Fibroblast of lung (primary cell): ENCODE measurements around the gene AP1S1. TPM values are rescaled to one million over a fixed set of nuclear protein-coding genes. Genes with fewer than 3 reads are reported as not detected.
A peak's percentile ranks its signal among the peaks of the same experiment; 100 is the strongest.

ENCODE experiments used
- DNase-seq, 2 donors: peaks; one replicate each; pipeline versions ENCODE4 v3.0.0 to v3.0.0-alpha.2; 2010; ENCODE audit warnings: low read depth in 2 of 2
- H2AFZ ChIP-seq: 2 replicates; pipeline ENCODE4 v1.5.1; 2012; ENCODE audit warnings: low read length, control low read depth, inconsistent platforms
- H3K27ac ChIP-seq: 2 replicates; pipeline ENCODE4 v1.5.1; 2011; ENCODE audit warnings: low read length, control low read depth; ENCODE audit not compliant: insufficient read depth
- H3K27me3 ChIP-seq: 2 replicates; pipeline ENCODE4 v1.5.1; 2011; ENCODE audit warnings: mild to moderate bottlenecking, low read length; ENCODE audit not compliant: control insufficient read depth, insufficient read depth
- H3K36me3 ChIP-seq: 2 replicates; pipeline ENCODE4 v1.5.1; 2011; ENCODE audit warnings: low read length; ENCODE audit not compliant: control insufficient read depth, insufficient read depth
- H3K4me1 ChIP-seq: 2 replicates; pipeline ENCODE4 v1.5.1; 2011; ENCODE audit warnings: low read length; ENCODE audit not compliant: control insufficient read depth, insufficient read depth; ENCODE audit errors: extremely low read depth
- H3K4me2 ChIP-seq: 2 replicates; pipeline ENCODE4 v1.5.1; 2011; ENCODE audit warnings: low read length, control low read depth; ENCODE audit not compliant: insufficient read depth; ENCODE audit errors: extremely low read depth
- H3K4me3 ChIP-seq, 4 experiments: fragments of 200-600 bp in 1 of 4; sonication (generic) in 1 of 4; replicated peaks in 1 of 4; 2 replicates each; pipeline ENCODE4 v1.5.1; 2011 to 2016; ENCODE audit warnings: low read length in 4 of 4, low read depth in 3 of 4, mild to moderate bottlenecking in 3 of 4, control low read depth in 2 of 4, inconsistent platforms in 1 of 4, mixed read lengths in 1 of 4; ENCODE audit not compliant: insufficient read depth in 1 of 4; ENCODE audit errors: control extremely low read depth in 1 of 4
- H3K79me2 ChIP-seq: 2 replicates; pipeline ENCODE4 v1.5.1; 2012; ENCODE audit warnings: mild to moderate bottlenecking, low read length, inconsistent platforms; ENCODE audit not compliant: control insufficient read depth, insufficient read depth
- H3K9ac ChIP-seq: 2 replicates; pipeline ENCODE4 v1.5.1; 2011; ENCODE audit warnings: mild to moderate bottlenecking, low read length, control low read depth; ENCODE audit not compliant: insufficient read depth
- H3K9me3 ChIP-seq: 2 replicates; pipeline ENCODE4 v1.5.1; 2012; ENCODE audit warnings: low read depth, low read length; ENCODE audit not compliant: control insufficient read depth, insufficient read depth
- H4K20me1 ChIP-seq: 2 replicates; pipeline ENCODE4 v1.5.1; 2011; ENCODE audit warnings: low read length; ENCODE audit not compliant: control insufficient read depth, insufficient read depth; ENCODE audit errors: extremely low read depth
- EZH2 ChIP-seq: IDR thresholded peaks from 2 replicates; pipeline ENCODE4 v1.5.1; 2012; ENCODE audit warnings: low read length, control low read depth, mild to moderate bottlenecking; ENCODE audit errors: missing control alignments
- polyA plus RNA-seq, 2 donors: library from polyadenylated mRNA; depleted of rRNA in 1 of 2; stranded (reverse) in 1 of 2; unstranded in 1 of 2; fragments of >200 nt; gene quantifications; 2 replicates each; pipeline ENCODE4 v1.2.1, GENCODE V29; 2011 to 2012; ENCODE audit warnings: missing spikeins in 1 of 2
- total RNA-seq: library from RNA; depleted of rRNA; stranded (reverse); fragments of >200 nt; gene quantifications from 2 replicates; pipeline ENCODE4 v1.2.1, GENCODE V29; 2014
- TF ChIP-seq, protein P1 (sequence below), 2 donors: IDR thresholded peaks in 1 of 2; conservative IDR thresholded peaks in 1 of 2; 1 replicate in 1 of 2; 2 replicates in 1 of 2; pipeline ENCODE4 v1.5.1; 2011 to 2012; ENCODE audit warnings: low read length in 2 of 2, control low read depth in 1 of 2, inconsistent platforms in 1 of 2, low read depth in 1 of 2, mild to moderate bottlenecking in 1 of 2

The AP1S1 gene
- total and polyA plus RNA-seq, 2 donors (not counting 1 experiment from before 2014, with no cell fraction given), result 128 to 139 TPM

DNA sequence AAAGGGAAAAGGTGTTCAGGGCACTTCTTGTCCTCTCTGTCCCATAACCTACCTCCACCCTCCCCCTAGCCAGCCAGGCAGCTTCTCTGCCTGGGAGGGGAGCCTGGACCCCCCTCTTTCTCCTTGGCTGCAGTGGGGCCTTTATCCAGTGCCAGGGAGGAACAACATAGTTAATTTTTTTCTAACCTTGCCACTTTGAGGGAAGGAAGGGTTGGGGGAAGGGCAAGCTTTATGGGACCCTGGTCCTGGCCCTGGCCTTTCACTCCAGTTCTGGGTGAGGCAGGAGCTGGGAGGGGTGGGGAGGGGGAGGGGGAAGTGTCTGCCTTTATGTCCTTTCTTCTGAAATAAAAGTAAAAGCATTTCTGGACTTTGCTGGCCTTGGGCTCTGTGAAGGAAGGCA is 6.6 kb downstream of the AP1S1 start:
- Histone ChIP-seq H3K4me2 (no peak overlapping the region), H3K27ac (no peak overlapping the region), H2AFZ (no peak overlapping the region), H3K27me3 (peaks cover 9% of the 10 kb centered on the region), H3K36me3 (peaks cover 20% of the 10 kb centered on the region), H3K9ac (no peak overlapping the region), H3K4me1 (peaks cover 6% of the 10 kb centered on the region), H4K20me1 (no peaks in the 10 kb centered on the region), H3K4me3 (no peak overlapping the region), H3K9me3 (no peaks in the 10 kb centered on the region), H3K79me2 (peaks cover 3% of the 10 kb centered on the region)
- no peak for TF ChIP-seq EZH2
- TF ChIP-seq, protein P1, sequence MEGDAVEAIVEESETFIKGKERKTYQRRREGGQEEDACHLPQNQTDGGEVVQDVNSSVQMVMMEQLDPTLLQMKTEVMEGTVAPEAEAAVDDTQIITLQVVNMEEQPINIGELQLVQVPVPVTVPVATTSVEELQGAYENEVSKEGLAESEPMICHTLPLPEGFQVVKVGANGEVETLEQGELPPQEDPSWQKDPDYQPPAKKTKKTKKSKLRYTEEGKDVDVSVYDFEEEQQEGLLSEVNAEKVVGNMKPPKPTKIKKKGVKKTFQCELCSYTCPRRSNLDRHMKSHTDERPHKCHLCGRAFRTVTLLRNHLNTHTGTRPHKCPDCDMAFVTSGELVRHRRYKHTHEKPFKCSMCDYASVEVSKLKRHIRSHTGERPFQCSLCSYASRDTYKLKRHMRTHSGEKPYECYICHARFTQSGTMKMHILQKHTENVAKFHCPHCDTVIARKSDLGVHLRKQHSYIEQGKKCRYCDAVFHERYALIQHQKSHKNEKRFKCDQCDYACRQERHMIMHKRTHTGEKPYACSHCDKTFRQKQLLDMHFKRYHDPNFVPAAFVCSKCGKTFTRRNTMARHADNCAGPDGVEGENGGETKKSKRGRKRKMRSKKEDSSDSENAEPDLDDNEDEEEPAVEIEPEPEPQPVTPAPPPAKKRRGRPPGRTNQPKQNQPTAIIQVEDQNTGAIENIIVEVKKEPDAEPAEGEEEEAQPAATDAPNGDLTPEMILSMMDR (conservative IDR thresholded peaks at IDR 0.05 in 1 of 2, IDR thresholded peaks at IDR 0.05 in 1 of 2; ENCODE audit: low read depth in 1 of 2, low read length in 2 of 2), result no peak
- DNase-seq, result no peak

DNA sequence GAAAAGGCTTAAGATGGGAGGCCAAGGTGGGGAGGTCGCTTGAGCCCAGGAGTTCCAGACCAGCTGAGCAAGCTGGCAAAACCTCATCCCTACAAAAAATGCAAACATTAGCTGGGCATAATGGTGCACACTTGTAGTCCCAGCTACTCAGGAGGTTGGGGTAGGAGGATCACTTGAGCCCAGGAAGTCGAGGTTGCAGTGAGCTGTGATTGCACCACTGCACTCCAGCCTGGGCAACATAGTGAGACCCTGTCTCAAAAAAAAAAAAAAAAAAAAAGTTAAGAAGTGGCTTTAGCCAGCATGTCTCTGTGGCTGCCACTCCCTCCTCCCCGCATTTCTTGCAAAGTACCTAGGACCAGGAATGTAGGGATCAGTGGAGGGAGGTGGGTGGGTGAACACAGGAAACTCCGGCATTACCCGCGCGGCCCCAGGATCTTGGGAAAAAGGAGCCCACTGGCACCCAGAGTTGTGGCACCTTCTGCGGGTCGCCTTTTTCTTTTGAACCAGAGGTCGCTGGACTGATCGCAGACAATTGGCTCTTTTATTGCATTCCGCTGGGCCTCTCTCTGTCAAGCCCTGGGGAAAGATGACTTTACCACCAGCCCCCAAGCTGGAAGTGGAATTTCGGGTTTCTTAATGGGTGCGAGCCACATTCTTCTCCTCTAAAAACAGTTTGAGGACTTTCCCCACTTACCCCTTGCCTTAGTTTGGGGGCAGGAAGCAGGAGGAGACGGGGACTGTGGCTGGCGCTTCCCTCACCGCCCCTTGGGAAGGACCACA is 7.6 kb downstream of the AP1S1 start:
- H3K36me3 ChIP-seq, result peaks cover 17% of the 10 kb centered on the region
- no peaks in the 10 kb centered on the region for H3K79me2 ChIP-seq
- DNase-seq, result no peak
- H4K20me1 ChIP-seq, result no peaks in the 10 kb centered on the region
- H3K27me3 ChIP-seq, result peaks cover 14% of the 10 kb centered on the region
- no peak overlapping the region for H3K27ac ChIP-seq
- no peak overlapping the region for H3K4me3 ChIP-seq
- no peak overlapping the region for H2AFZ ChIP-seq
- peaks cover 9% of the 10 kb centered on the region for H3K4me1 ChIP-seq
- no peak for TF ChIP-seq EZH2
- TF ChIP-seq, protein P1 (conservative IDR thresholded peaks at IDR 0.05 in 1 of 2, IDR thresholded peaks at IDR 0.05 in 1 of 2; ENCODE audit: low read depth in 1 of 2, low read length in 2 of 2), result no peak
- H3K9ac ChIP-seq, result no peak overlapping the region
- H3K9me3 ChIP-seq, result no peaks in the 10 kb centered on the region
- no peak overlapping the region for H3K4me2 ChIP-seq

DNA sequence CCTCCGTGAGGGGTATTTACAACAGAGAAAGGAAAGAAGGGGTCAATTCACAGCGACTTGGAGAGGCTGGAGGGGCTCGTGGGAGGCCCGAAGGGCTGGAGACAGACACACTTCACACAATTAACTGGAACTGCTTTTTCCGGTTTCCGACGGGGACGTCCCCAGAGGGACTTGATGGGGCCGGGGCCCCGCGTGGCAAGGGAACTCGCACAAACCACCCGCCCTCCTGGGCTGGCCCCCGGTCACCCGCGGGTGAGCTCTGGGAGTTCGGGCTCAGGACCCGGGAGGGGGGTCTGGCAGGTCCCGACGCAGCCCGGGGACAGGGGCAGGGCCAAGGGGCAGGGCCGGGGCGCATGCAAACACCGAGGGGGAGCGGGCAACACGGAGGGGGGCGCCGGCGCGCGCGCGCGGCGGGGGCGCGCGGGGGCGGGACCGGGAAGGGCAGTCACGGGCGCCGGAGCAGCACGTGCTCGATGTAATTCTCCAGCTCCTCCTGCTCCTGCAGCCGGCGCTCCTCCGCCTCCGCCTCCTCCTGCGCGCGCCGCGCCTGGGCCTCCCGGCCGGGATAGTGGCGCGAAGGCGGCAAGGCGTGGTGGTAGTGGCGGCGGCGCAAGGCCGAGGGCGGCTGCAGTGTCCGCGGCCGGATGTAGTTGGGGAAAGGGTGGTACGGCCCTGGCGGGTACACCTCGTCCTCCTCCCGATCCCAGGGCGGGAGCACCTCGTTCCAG is 8.4 kb downstream of the AP1S1 start:
- Histone ChIP-seq H4K20me1 (no peaks in the 10 kb centered on the region), H3K79me2 (no peaks in the 10 kb centered on the region), H3K4me2 (peak overlapping the region; percentile 64), H3K27ac (no peak overlapping the region), H3K9ac (peak overlapping the region; percentile 16), H2AFZ (no peak overlapping the region), H3K4me1 (peaks cover 11% of the 10 kb centered on the region), H3K9me3 (no peaks in the 10 kb centered on the region), H3K4me3 (peak overlapping the region in 1 of 4 experiments; percentile 40), H3K36me3 (peaks cover 13% of the 10 kb centered on the region), H3K27me3 (peaks cover 21% of the 10 kb centered on the region)
- DNase-seq, result peak; percentile 51 to 55
- TF ChIP-seq, protein P1 (conservative IDR thresholded peaks at IDR 0.05 in 1 of 2, IDR thresholded peaks at IDR 0.05 in 1 of 2; ENCODE audit: low read depth in 1 of 2, low read length in 2 of 2), result no peak
- no peak for TF ChIP-seq EZH2
